ENCODE data around the gene MEF2A.

The MEF2A gene

DNA sequence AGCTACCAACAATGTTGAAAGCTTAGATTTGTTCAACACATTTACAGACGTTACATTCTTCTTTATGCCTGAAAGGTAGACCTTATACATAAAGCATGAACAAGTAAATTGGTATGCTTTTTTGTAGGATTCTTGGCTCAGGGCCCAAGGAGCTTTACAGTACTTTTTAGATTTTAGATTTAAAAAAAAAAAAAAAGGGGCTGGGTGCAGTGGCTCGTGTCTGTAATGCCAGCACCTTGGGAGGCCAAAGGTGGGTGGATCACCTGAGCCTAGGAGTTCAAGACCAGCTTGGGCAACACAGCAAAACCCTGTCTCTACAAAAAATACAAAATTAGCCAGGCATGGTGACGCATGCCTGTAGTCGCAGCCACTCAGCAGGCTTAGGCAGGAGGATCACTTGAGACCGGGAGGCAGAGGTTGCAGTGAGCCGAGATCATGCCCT lies 39.7 kb downstream of the MEF2A start:
- no peak for DNase-seq

DNA sequence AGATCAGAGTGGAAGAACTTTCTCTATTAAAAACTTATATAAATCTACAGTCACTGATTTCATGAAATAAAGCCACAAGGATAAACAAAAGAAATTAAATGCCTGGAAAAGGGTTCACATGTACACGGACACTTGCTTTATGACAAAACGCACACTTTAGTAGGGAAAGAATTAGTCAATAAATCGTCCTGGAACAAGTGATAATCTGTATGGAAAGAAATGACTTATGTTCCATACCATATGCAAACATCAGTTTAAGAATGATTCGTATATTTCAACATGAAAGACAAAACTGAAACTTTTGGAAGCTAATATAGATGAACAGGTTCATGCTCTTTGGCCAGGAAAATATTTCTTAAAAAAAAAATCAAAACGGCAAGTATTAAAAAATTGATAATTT lies 40.2 kb downstream of the MEF2A start:
- no peak for TF ChIP-seq GATA1 (IDR thresholded peaks at IDR 0.05; ENCODE audit: low read depth, low read length)
- TF ChIP-seq POLR2A (IDR thresholded peaks at IDR 0.05; ENCODE audit: low read length) = no peak
- no peak for DNase-seq

More for the DNA sequence above, 39.7 kb downstream of the MEF2A start:
- TF ChIP-seq POLR2A (IDR thresholded peaks at IDR 0.05; ENCODE audit: low read length) (no peak), GATA1 (IDR thresholded peaks at IDR 0.05; ENCODE audit: low read depth, low read length) (no peak)

- TF ChIP-seq POLR2A (IDR thresholded peaks at IDR 0.05; ENCODE audit: low read length) (no peak), GATA1 (IDR thresholded peaks at IDR 0.05; ENCODE audit: low read depth, low read length) (no peak)
- DNase-seq = no peak
Measured at GRCh38 chr15:99606646-99607045, 40.9 kb downstream of the MEF2A start.

DNA sequence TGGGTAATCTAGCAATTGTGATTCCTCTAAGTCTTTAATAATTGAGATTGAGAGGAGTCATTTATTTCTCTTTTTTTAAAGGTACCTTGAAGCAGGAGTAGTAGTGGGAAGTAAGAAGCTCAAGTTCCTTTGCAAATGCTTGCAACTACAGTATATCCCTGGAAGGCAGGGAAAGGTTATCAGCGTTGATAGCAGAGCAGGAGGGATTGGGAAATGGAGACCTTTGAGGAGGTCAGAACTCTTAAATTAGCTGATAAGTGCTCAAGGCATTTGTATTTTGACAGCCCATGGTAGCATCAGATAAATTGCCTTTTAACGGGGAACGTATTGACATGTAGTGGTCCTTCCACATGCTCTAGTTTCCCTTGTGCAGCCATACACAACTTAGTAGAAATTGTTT lies 47.7 kb downstream of the MEF2A start:
- no peak for TF ChIP-seq POLR2A (IDR thresholded peaks at IDR 0.05; ENCODE audit: low read length)
- TF ChIP-seq GATA1 (IDR thresholded peaks at IDR 0.05; ENCODE audit: low read depth, low read length) = no peak
- DNase-seq = no peak

GRCh38 chr15:99613887-99614647 lies 48.3 kb downstream of the MEF2A start:
- no peak for DNase-seq
- no peak for TF ChIP-seq POLR2A (IDR thresholded peaks at IDR 0.05; ENCODE audit: low read length)
- TF ChIP-seq GATA1 (IDR thresholded peaks at IDR 0.05; ENCODE audit: low read depth, low read length) = no peak

GRCh38 chr15:99614749-99615288 lies 49.0 kb downstream of the MEF2A start:
- TF ChIP-seq POLR2A (IDR thresholded peaks at IDR 0.05; ENCODE audit: low read length) (no peak), GATA1 (IDR thresholded peaks at IDR 0.05; ENCODE audit: low read depth, low read length) (no peak)
- DNase-seq = peak; percentile 10 to 17

- DNase-seq = no peak
- TF ChIP-seq POLR2A (IDR thresholded peaks at IDR 0.05; ENCODE audit: low read length) (no peak), GATA1 (IDR thresholded peaks at IDR 0.05; ENCODE audit: low read depth, low read length) (no peak)
Measured at GRCh38 chr15:99615460-99615859, 49.7 kb downstream of the MEF2A start.

GRCh38 chr15:99616129-99616528 lies 50.3 kb downstream of the MEF2A start:
- TF ChIP-seq POLR2A (IDR thresholded peaks at IDR 0.05; ENCODE audit: low read length) (no peak), GATA1 (IDR thresholded peaks at IDR 0.05; ENCODE audit: low read depth, low read length) (no peak)
- no peak for DNase-seq

DNA sequence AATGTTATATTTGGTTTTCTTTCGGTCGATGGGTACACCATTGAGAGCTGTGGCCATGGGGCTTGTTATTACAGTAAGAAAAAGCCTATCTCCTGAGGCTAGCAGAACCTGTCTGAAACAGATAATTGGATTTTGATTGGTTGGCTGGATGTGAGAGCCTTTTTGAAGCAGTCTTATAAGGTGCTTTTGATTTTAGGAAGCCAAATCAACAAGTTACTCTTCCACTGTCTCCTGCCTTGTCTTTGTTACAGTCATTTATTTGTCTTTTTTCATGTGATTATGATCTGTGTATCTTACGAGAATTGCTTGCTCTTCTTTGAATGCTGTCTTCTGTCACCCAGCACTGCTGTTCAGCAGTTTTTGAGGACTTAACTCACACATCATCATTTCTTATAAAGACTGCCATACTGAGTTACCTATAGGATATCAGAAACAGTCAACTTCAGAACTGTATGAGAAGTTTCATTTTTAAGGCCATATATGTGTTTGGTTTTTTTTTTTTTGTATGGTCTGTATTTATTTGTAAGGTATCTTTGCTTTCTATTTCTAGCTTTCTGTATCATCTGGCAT lies 51.1 kb downstream of the MEF2A start:
- peak; percentile 10 to 20 for DNase-seq
- no peak for TF ChIP-seq GATA1 (IDR thresholded peaks at IDR 0.05; ENCODE audit: low read depth, low read length)
- TF ChIP-seq POLR2A (IDR thresholded peaks at IDR 0.05; ENCODE audit: low read length) = no peak

DNA sequence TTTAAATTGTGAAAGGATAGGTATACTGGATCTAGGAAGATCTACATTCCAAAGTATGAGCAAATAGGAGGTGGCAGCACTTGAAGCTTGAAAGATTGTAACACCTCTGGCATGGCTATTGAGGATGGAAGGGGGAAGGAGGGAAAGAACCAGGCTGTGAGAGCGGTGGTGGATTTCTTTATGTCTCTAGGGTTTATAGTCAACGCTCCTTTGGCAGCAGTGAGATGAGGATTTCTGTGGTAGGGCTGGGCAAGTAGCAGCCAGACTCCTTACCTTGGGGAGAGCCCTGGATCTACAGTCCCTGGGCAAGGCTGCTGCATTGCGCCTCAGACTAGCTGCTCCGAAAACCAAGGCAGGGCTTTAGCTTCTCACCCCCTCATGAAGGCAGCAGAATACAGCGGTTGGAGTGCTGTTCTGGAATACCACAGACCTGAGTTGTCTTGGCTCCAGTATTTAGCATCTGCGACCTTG lies 53.2 kb downstream of the MEF2A start:
- TF ChIP-seq GATA1 (IDR thresholded peaks at IDR 0.05; ENCODE audit: low read depth, low read length) (no peak), POLR2A (IDR thresholded peaks at IDR 0.05; ENCODE audit: low read length) (no peak)
- DNase-seq = no peak

DNA sequence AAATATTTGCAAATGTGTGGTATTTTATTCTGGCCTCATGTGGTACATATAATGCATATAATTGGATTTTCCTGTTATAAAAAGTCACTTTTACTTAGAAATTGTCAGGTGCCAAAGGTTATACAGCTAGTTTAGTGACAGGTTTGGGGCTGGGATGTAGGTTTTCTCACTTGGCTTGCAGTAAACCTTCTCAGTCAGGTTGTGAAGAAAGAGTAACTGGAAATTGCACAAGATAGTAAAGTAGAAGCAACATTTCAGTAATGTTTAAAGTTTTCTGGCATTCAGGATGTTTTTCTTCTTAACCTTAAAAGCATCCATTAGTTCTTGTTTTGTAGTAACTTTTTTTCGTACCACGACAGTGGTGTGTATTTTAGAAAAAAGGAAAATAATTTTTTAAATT lies 53.9 kb downstream of the MEF2A start:
- TF ChIP-seq GATA1 (IDR thresholded peaks at IDR 0.05; ENCODE audit: low read depth, low read length) (no peak), POLR2A (IDR thresholded peaks at IDR 0.05; ENCODE audit: low read length) (no peak)
- no peak for DNase-seq

- TF ChIP-seq POLR2A (IDR thresholded peaks at IDR 0.05; ENCODE audit: low read length) (no peak), GATA1 (IDR thresholded peaks at IDR 0.05; ENCODE audit: low read depth, low read length) (no peak)
- no peak for DNase-seq
Measured at GRCh38 chr15:99620178-99620577, 54.4 kb downstream of the MEF2A start.

- TF ChIP-seq POLR2A (IDR thresholded peaks at IDR 0.05; ENCODE audit: low read length) = no peak
- TF ChIP-seq GATA1 (IDR thresholded peaks at IDR 0.05; ENCODE audit: low read depth, low read length) = no peak
- DNase-seq = no peak
Measured at GRCh38 chr15:99621767-99622166, 56.0 kb downstream of the MEF2A start.

DNA sequence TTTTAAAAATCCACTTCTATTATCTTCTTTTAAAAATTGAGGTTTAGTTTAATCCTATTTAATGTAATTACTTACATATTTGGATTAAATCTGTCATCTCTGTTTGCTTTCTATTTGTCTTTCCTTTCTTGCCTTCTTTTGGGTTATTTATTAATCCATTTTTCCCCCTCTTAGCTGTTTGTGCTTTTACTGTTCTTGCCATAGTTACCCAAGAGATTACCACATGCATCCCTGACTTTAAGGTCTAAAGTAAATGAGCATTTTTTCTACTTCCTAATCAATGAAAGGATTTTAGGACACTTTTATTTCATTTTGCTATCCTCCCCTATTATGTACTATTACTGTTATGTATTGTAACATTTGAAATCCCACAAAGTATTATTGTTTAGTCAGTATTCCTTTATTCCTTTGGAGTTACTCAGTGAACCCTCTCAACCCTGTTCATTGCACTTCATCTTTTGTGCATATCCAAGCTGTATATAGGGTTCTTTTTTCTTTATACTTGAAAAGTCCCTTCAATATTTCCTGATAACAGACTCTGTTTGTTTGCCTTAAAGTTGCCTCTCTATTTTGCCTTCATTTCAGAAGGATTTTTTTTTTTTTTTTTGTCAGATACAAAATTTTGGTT lies 62.7 kb downstream of the MEF2A start:
- no peak for DNase-seq

More for the DNA sequence above, 62.7 kb downstream of the MEF2A start:
- no peak for TF ChIP-seq POLR2A (IDR thresholded peaks at IDR 0.05; ENCODE audit: low read length)
- TF ChIP-seq GATA1 (IDR thresholded peaks at IDR 0.05; ENCODE audit: low read depth, low read length) = no peak

Data from erythroblast (primary cell).